ENCODE results near the gene IREB2.

Gene IREB2

GRCh38 chr15:78390826-78391225 lies 47.2 kb upstream of the IREB2 start:
- H3K4me3 ChIP-seq (replicated peaks; ENCODE audit: insufficient read depth, low read length), result no peak overlapping the region
- H3K27me3 ChIP-seq (ENCODE audit: insufficient read depth, poor library complexity, severe bottlenecking), result peaks cover 9% of the 10 kb centered on the region
- no peak overlapping the region for H3K27ac ChIP-seq (replicated peaks)
- TF ChIP-seq POLR2AphosphoS5 (IDR thresholded peaks at IDR 0.05; ENCODE audit: low read depth), result no peak
- TF ChIP-seq GABPA (IDR thresholded peaks at IDR 0.05; ENCODE audit: low read depth), result no peak
- no peak; the same call in 1 of the 2 replicates for TF ChIP-seq SPI1 (IDR thresholded peaks at IDR 0.05; ENCODE audit: borderline replicate concordance, low read depth)
- no peak for TF ChIP-seq CTCF (IDR thresholded peaks at IDR 0.05; ENCODE audit: insufficient read depth, low read length)
- no peak for TF ChIP-seq REST (IDR thresholded peaks at IDR 0.05; ENCODE audit: insufficient replicate concordance, low read depth)
- DNase-seq (ENCODE audit: low read depth in 1 of 2, low spot score in 1 of 2), result no peak

GRCh38 chr15:78391781-78392180 lies 46.2 kb upstream of the IREB2 start:
- TF ChIP-seq REST (IDR thresholded peaks at IDR 0.05; ENCODE audit: insufficient replicate concordance, low read depth), result no peak
- TF ChIP-seq SPI1 (IDR thresholded peaks at IDR 0.05; ENCODE audit: borderline replicate concordance, low read depth), result no peak
- TF ChIP-seq POLR2AphosphoS5 (IDR thresholded peaks at IDR 0.05; ENCODE audit: low read depth), result no peak
- no peak for TF ChIP-seq GABPA (IDR thresholded peaks at IDR 0.05; ENCODE audit: low read depth)
- TF ChIP-seq CTCF (IDR thresholded peaks at IDR 0.05; ENCODE audit: insufficient read depth, low read length), result no peak
- Histone ChIP-seq H3K27me3 (ENCODE audit: insufficient read depth, poor library complexity, severe bottlenecking) (peaks cover 5% of the 10 kb centered on the region), H3K27ac (replicated peaks) (no peak overlapping the region), H3K4me3 (replicated peaks; ENCODE audit: insufficient read depth, low read length) (no peak overlapping the region)
- no peak for DNase-seq (ENCODE audit: low read depth in 1 of 2, low spot score in 1 of 2)

GRCh38 chr15:78392430-78392829 lies 45.6 kb upstream of the IREB2 start:
- no peak for DNase-seq (ENCODE audit: low read depth in 1 of 2, low spot score in 1 of 2)
- Histone ChIP-seq H3K27ac (replicated peaks) (no peak overlapping the region), H3K27me3 (ENCODE audit: insufficient read depth, poor library complexity, severe bottlenecking) (no peaks in the 10 kb centered on the region), H3K4me3 (replicated peaks; ENCODE audit: insufficient read depth, low read length) (no peak overlapping the region)
- TF ChIP-seq SPI1 (IDR thresholded peaks at IDR 0.05; ENCODE audit: borderline replicate concordance, low read depth) (no peak), CTCF (IDR thresholded peaks at IDR 0.05; ENCODE audit: insufficient read depth, low read length) (no peak)

GRCh38 chr15:78393137-78393536 lies 44.9 kb upstream of the IREB2 start:
- Histone ChIP-seq H3K27ac (replicated peaks) (no peak overlapping the region), H3K27me3 (ENCODE audit: insufficient read depth, poor library complexity, severe bottlenecking) (no peaks in the 10 kb centered on the region), H3K4me3 (replicated peaks; ENCODE audit: insufficient read depth, low read length) (no peak overlapping the region)
- DNase-seq (ENCODE audit: low read depth in 1 of 2, low spot score in 1 of 2), result no peak
- TF ChIP-seq POLR2AphosphoS5 (IDR thresholded peaks at IDR 0.05; ENCODE audit: low read depth), result no peak
- no peak for TF ChIP-seq CTCF (IDR thresholded peaks at IDR 0.05; ENCODE audit: insufficient read depth, low read length)
- TF ChIP-seq REST (IDR thresholded peaks at IDR 0.05; ENCODE audit: insufficient replicate concordance, low read depth), result no peak
- no peak for TF ChIP-seq GABPA (IDR thresholded peaks at IDR 0.05; ENCODE audit: low read depth)
- TF ChIP-seq SPI1 (IDR thresholded peaks at IDR 0.05; ENCODE audit: borderline replicate concordance, low read depth), result no peak
